CD4-positive, alpha-beta T cell treated with Interleukin-6 at 100 ng/mL for 8 hours (primary cell): ENCODE measurements around the gene MTUS2.

ENCODE experiments used
- DNase-seq: peaks from one replicate; pipeline ENCODE4 v3.0.0-alpha.2; 2020; ENCODE audit warnings: mixed read lengths, low spot score

The MTUS2 gene

GRCh38 chr13:29507356-29507755 lies 687.2 kb downstream of the MTUS2 start:
- no peak for DNase-seq

- peak; percentile 68 for DNase-seq
Measured at GRCh38 chr13:29508130-29508875, 688.2 kb downstream of the MTUS2 start.

- no peak for DNase-seq
Measured at GRCh38 chr13:29508876-29509252, 688.7 kb downstream of the MTUS2 start.

DNA sequence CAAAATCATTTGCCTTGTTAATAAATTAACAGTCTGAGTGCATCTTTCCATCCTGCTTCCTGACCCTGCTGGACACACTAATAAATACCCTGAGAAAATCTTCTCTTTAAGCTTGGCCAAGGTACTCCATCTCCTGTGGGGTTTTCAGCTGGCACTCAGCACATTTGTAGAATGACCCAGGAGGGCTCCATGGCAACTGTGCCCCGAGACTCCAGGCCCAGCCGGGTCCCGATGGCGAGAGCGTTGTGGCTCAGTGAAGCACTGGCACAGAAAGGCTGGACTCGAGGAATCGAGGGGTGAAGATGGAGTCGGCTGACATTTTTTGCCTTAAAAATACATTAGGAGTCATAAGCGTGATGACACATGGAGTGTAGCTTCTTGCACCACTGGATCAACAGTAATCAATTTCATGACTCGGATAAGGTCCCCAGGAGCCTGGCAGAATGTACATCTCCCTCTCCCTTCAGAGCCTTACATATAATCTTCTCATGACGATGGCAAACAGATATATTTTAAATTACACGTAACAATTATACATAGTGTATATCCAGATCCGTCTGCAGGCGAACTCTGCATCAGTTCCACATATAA lies 690.0 kb downstream of the MTUS2 start:
- DNase-seq = no peak

GRCh38 chr13:29510651-29511084 lies 690.5 kb downstream of the MTUS2 start:
- no peak for DNase-seq

GRCh38 chr13:29511106-29511796 lies 691.1 kb downstream of the MTUS2 start:
- DNase-seq = no peak

DNA sequence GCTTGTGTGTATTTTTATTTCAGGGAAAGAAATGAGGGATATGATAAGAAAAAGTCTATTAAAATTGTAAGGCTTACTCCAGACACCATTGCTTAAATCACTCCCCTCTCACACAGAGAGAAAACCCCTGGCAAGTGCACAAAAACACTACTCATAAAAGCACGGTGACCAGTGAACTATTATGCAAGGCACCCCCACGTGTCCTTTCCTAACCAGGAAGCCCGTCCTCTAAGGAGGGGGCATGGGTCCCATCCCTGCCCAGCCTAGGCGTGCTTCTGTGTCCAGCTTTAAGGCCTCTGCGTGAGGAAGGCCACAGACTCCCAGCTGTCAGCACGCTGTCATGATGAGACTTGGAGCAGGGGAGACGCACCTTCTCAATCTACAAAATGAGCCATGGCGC lies 691.8 kb downstream of the MTUS2 start:
- DNase-seq = no peak

GRCh38 chr13:29513002-29513980 lies 693.2 kb downstream of the MTUS2 start:
- no peak for DNase-seq

GRCh38 chr13:29513981-29514719 lies 694.0 kb downstream of the MTUS2 start:
- DNase-seq = no peak

DNA sequence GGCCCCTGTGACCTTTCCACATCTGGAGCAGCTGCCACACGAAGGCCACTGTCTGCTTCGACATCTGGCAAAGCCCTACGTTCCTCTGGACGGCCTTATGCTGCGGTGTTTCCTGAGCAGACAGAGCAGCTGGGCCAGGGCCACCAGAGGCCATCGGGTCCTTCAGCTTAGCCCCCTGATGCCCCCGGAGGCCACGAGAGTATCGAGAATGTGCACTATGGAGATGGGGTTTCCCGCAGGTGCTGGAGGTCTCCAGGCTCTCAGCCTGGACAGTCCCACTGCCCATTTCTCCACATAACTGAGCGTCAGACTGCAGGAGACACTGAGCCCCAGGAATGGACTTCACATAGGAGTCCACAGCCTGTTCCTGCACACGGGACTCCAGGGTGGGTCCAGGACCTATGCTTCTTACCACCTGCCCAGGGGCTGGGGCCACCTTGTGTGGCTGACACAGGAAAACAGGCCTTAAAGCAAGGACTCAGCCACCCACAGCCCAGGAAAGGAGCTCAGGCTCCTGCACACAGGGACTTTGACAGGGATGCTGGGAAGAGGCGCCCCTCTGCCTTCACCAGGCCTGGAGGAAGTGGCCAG lies 694.7 kb downstream of the MTUS2 start:
- DNase-seq = no peak

- DNase-seq = no peak
Measured at GRCh38 chr13:29515372-29515771, 695.2 kb downstream of the MTUS2 start.

- DNase-seq = no peak
Measured at GRCh38 chr13:29516012-29516411, 695.9 kb downstream of the MTUS2 start.

DNA sequence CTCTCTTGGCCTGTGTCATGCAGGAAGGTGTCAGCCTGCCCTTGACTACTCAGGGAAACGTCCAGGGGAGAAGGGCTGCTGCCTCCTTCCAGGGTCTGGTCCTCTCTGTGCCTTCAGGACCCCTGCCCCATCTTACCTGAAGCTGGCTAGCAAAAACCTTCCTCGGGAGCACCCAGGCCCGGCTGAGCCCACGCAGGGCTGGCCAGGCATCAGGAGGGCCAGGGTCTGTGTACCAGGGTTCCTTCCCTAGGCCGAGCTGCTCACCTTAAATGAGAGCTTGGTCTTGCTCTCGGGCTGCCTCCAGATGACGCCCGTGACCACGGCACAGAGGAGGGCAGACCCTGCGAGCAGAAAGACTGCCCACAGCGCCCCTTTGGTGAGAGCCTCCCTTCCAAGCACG lies 696.7 kb downstream of the MTUS2 start:
- DNase-seq = no peak

DNA sequence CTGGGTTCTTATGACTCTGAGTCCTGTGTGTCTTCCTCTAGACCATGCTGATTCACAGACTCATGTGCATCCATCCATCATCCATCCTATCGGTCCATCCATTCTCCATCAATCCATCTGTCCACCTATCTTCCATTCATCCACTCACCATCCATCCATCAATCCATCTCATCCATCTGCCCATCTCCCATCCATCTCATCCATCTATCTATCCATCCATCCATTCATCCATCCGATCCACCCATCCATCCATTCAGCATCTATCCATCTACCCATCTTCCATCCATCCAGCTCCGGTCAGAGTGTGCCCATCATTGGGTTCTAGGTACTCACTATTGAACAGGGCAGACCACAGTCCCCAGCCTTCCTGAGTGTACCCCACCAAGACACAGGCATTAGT lies 699.8 kb downstream of the MTUS2 start:
- DNase-seq = no peak

- DNase-seq = no peak
Measured at GRCh38 chr13:29520671-29521070, 700.5 kb downstream of the MTUS2 start.

GRCh38 chr13:29521336-29521735 lies 701.2 kb downstream of the MTUS2 start:
- DNase-seq = no peak

GRCh38 chr13:29522044-29522685 lies 702.0 kb downstream of the MTUS2 start:
- no peak for DNase-seq

DNA sequence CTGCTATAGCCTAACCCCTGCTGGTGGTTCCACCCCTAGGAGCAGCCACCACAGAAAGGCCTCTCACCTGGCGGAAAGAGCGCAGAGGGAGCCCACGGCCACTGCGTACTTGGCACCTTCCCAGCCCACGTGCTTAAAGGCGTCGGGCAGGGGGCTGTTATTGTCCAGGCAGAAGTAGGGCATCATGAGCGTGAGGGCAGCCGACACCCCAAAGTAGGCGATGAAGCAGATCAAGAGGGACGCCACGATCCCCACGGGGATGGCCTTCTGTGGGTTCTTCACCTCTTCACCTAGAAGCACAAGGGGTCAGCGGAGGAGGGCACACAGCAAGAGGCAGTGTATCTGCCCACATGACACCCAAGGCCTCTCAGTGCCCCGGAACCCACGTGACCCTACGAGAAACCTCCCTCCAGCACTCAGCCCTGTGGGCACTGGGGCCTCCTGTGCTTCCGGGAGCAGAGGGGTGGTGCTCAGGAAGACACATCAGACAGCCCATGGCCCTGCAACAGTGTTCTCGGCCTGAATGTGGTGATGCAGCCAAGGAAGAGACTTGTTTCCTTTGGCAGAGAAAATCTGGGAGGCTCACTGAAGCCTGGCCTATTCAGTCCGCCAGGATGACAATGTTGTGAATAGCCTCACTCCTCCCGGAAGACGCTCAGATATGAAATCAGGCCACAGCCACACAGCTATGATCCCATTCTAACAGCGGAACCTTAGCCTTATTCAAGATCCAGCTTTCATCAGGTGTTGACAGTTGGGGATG lies 703.2 kb downstream of the MTUS2 start:
- DNase-seq = no peak

GRCh38 chr13:29524176-29524575 lies 704.0 kb downstream of the MTUS2 start:
- no peak for DNase-seq

- DNase-seq = no peak
Measured at GRCh38 chr13:29524641-29525040, 704.5 kb downstream of the MTUS2 start.
